Neural progenitor cell (in vitro differentiated cells): Measurements from ENCODE around the gene ASCC2.

ENCODE experiments used
- CTCF ChIP-seq: fragments of 200-600 bp; sonication (generic); IDR thresholded peaks from 2 replicates; pipeline ENCODE4 v1.5.1; 2017; ENCODE audit warnings: antibody characterized with exemption, mild to moderate bottlenecking
- EZH2 ChIP-seq: fragments of 200-600 bp; sonication (generic); IDR thresholded peaks from 2 replicates; pipeline ENCODE4 v1.6.1; 2017; ENCODE audit warnings: antibody characterized with exemption, mild to moderate bottlenecking, moderate library complexity
- EZH2phosphoT487 ChIP-seq: fragments of 200-600 bp; sonication (generic); IDR thresholded peaks from 2 replicates; pipeline ENCODE4 v1.6.1; 2017; ENCODE audit warnings: antibody characterized with exemption

DNA sequence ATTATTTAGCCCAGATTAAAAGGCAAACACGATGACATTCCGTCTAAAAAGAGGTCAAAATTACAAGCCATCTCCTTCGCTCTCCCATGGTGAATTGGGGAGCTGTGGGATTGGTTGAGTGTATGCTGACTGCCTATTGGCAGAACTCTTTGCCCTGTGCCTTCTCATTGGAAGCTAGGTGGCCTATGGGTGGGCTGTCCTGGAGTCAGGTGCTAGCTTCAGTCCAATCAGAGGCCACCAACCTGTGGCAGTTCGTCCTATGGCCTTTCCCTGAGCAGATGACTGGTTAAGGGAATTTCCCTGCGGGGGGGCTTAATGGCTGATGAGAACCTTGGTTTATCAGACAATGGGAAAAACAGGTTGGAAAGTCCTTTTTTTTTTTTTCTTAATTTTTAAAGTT is 41.7 kb upstream of the ASCC2 start:
- TF ChIP-seq CTCF (no peak), EZH2 (no peak), EZH2phosphoT487 (no peak)
